ENCODE data around the gene PCTP.

Gene PCTP

DNA sequence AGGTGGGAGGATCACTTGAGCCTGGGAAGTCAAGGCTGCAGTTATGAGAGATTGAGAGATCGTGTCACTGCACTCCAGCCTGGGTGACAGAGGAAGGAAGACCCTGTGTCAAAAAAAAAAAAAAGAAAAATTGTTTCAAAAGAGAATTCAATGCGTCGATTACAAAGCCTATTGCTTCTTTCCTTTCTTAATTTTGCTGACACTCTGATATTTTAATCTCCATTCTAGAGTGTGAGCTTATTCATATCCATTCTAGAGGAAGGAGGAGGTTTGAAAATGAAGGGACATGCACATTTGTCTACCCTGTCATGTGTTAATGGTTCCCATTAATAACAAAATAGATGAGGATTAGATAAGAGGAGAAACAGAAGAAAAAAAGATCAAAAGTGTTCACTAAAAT lies 63.1 kb downstream of the PCTP start:
- no peaks in the 10 kb centered on the region for H3K9me3 ChIP-seq (ENCODE audit: control insufficient read depth in 1 of 2, low read length in 2 of 2)
- no peaks in the 10 kb centered on the region for H3K27me3 ChIP-seq (ENCODE audit: low read depth, low read length)
- no peak overlapping the region for H3K4me3 ChIP-seq (ENCODE audit: low read depth in 1 of 2, low read length in 2 of 2)
- no peak overlapping the region for H3K27ac ChIP-seq (ENCODE audit: low read length)
- H3K36me3 ChIP-seq (ENCODE audit: control insufficient read depth in 1 of 2, insufficient read depth in 2 of 2, low read length in 2 of 2), result no peaks in the 10 kb centered on the region
- peaks cover 3 to 5% of the 10 kb centered on the region in 2 donors for H3K4me1 ChIP-seq (ENCODE audit: control insufficient read depth in 1 of 2, insufficient read depth in 2 of 2, low read length in 2 of 2)

DNA sequence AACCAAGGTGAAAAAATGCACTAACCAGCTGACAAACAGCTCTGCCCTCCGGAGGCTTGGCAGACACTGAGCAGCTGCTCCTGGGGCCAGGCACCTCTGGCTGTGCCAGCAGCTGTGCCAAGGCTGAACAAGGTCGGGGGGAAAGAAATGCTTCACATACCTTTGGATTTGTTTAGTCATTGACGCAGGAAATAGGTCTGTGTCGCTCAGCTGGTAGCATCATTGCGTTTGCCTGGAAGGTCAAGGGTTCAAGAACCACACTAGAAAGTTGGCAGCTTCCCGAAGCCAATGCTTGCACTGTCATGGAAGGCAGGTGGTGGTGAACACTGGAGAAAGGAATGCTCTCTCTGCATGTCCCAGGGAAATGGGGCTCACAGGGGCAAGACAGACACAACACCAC lies 63.5 kb downstream of the PCTP start:
- no peak overlapping the region for H3K4me3 ChIP-seq (ENCODE audit: low read depth in 1 of 2, low read length in 2 of 2)
- no peak overlapping the region for H3K27ac ChIP-seq (ENCODE audit: low read length)
- H3K36me3 ChIP-seq (ENCODE audit: control insufficient read depth in 1 of 2, insufficient read depth in 2 of 2, low read length in 2 of 2), result no peaks in the 10 kb centered on the region
- H3K4me1 ChIP-seq (ENCODE audit: control insufficient read depth in 1 of 2, insufficient read depth in 2 of 2, low read length in 2 of 2), result peaks cover 3 to 5% of the 10 kb centered on the region in 2 donors
- peaks cover 0 to 2% of the 10 kb centered on the region in 2 donors for H3K9me3 ChIP-seq (ENCODE audit: control insufficient read depth in 1 of 2, low read length in 2 of 2)
- no peaks in the 10 kb centered on the region for H3K27me3 ChIP-seq (ENCODE audit: low read depth, low read length)

DNA sequence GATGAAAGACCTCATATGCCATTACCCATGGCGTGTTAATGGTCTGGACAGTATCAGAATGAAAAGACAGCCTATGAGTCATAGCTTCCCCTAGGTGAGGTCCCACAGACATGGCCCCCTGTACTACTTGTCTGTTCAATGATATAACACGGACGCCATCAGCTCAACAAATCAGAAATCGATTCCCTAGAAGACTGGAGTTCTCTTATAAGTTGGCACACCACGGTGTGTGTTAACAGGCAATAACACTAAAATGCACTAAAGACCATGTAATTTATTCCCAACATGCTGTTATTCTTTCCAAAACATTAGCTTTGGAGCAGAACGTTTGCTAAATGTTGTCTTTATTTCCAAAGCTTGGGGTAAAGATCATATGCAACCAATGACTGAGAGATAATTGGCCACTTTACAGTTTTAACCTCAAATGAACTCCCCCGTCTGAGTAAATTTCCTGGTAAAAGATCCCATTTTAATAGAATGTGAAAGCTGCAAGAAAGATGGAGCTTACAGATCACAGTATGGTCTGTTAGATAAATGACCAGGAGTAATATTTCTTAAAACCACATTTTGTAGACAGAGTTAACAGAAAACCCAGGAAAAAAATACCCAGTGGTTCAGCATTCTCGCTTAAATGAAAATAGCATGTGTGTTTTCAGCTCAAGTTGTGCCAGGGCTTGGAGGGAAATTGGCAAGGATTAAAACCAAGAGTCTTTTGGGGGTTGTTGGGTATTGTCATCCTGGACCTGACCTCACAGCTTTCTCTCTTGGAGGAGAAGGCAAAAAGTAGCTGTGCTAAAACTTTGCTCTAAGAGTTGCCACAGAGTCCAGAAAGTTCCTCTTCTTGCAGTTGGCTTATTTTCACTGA lies 65.9 kb downstream of the PCTP start:
- no peaks in the 10 kb centered on the region for H3K27me3 ChIP-seq (ENCODE audit: low read depth, low read length)
- no peak overlapping the region for H3K4me3 ChIP-seq (ENCODE audit: low read depth in 1 of 2, low read length in 2 of 2)
- peaks cover 0 to 5% of the 10 kb centered on the region in 2 donors for H3K4me1 ChIP-seq (ENCODE audit: control insufficient read depth in 1 of 2, insufficient read depth in 2 of 2, low read length in 2 of 2)
- H3K9me3 ChIP-seq (ENCODE audit: control insufficient read depth in 1 of 2, low read length in 2 of 2), result peaks cover 0 to 6% of the 10 kb centered on the region in 2 donors
- no peaks in the 10 kb centered on the region for H3K36me3 ChIP-seq (ENCODE audit: control insufficient read depth in 1 of 2, insufficient read depth in 2 of 2, low read length in 2 of 2)
- H3K27ac ChIP-seq (ENCODE audit: low read length), result no peak overlapping the region

DNA sequence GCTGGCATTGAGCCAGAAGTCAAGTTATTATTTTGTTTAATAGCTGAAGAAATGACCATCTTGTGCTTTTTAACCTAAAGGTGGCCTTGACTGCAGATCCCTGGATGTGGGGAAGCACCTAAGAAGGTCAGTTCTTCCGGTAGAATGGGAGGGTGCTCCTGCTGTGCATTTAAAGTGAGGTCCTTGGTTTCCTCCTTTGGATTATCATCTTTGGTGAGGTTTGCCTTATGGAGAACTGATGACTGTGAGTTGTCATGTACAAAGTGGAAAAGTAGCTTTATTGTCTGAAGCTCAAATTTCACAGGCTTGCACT lies 66.5 kb downstream of the PCTP start:
- Histone ChIP-seq H3K9me3 (ENCODE audit: control insufficient read depth in 1 of 2, low read length in 2 of 2) (peaks cover 0 to 6% of the 10 kb centered on the region in 2 donors), H3K4me3 (ENCODE audit: low read depth in 1 of 2, low read length in 2 of 2) (no peak overlapping the region), H3K4me1 (ENCODE audit: control insufficient read depth in 1 of 2, insufficient read depth in 2 of 2, low read length in 2 of 2) (peaks cover 0 to 5% of the 10 kb centered on the region in 2 donors), H3K27me3 (ENCODE audit: low read depth, low read length) (no peaks in the 10 kb centered on the region), H3K27ac (ENCODE audit: low read length) (no peak overlapping the region), H3K36me3 (ENCODE audit: control insufficient read depth in 1 of 2, insufficient read depth in 2 of 2, low read length in 2 of 2) (no peaks in the 10 kb centered on the region)

DNA sequence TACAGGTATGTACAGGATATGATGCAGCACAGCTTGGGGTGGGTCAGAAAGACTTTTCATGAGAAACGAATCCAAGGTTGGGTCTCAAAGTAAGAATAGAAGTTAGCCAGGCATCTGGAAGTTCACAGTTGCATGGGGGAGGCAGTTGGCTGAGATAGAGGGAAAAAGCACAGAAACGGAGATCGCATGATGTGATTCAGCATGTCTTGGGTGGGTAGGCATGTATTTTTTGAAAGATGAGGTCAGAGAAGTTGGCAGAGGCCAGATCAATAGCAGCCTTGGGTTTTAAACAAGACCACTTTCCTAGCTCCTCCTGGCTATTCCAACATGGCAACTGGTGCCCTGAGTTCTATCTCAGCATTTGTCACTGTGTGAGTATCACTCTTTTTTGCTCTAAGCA lies 67.2 kb downstream of the PCTP start:
- peaks cover 0 to 5% of the 10 kb centered on the region in 2 donors for H3K4me1 ChIP-seq (ENCODE audit: control insufficient read depth in 1 of 2, insufficient read depth in 2 of 2, low read length in 2 of 2)
- no peak overlapping the region for H3K4me3 ChIP-seq (ENCODE audit: low read depth in 1 of 2, low read length in 2 of 2)
- peaks cover 0 to 6% of the 10 kb centered on the region in 2 donors for H3K9me3 ChIP-seq (ENCODE audit: control insufficient read depth in 1 of 2, low read length in 2 of 2)
- no peak overlapping the region for H3K27ac ChIP-seq (ENCODE audit: low read length)
- H3K27me3 ChIP-seq (ENCODE audit: low read depth, low read length), result no peaks in the 10 kb centered on the region
- no peaks in the 10 kb centered on the region for H3K36me3 ChIP-seq (ENCODE audit: control insufficient read depth in 1 of 2, insufficient read depth in 2 of 2, low read length in 2 of 2)

DNA sequence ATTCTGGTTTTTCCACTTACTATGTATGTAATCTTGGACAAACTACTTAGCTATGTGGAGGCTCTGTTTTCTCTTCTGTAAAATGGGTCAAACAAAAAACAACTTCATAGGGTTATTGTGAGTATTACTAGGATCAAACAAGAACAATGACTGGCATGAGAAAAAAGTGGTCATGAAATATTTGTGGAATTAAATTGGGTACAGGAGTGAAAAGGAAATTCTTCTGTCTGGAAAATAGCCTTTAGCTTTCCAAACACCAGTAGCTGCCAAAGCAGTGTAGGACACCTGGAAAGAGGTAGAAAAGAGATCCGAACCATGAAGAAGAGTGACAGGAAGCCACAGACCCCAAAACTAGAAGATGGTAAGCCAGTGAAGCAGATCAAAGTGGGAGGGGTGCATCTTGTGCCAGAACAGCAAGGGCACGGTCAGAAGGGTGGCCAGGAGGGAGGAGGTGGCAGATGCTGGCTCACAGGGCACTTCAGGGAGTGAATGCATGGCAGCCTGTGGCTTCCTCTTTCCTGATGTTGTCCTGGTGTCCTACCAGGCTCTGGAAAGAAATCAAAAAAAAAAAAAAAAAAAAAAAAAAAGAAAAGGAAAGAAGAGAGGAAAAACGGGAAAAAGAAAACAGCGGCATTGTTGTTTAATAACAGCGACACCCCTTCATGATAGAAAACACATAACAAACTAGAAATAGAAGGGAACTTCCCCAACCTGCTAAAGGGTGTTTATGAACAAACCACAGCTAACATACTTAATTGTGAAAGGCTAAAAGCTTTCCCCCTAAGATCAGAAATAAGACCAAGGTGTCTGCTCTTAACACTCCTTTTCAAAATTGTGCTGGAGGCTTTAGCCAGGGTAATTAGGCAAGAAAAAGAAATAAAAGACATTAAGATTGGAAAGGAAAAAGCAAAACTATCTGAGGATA lies 67.9 kb downstream of the PCTP start:
- H3K4me1 ChIP-seq (ENCODE audit: control insufficient read depth in 1 of 2, insufficient read depth in 2 of 2, low read length in 2 of 2), result peaks cover 0 to 5% of the 10 kb centered on the region in 2 donors
- no peak overlapping the region for H3K4me3 ChIP-seq (ENCODE audit: low read depth in 1 of 2, low read length in 2 of 2)
- H3K9me3 ChIP-seq (ENCODE audit: control insufficient read depth in 1 of 2, low read length in 2 of 2), result peaks cover 0 to 6% of the 10 kb centered on the region in 2 donors

DNA sequence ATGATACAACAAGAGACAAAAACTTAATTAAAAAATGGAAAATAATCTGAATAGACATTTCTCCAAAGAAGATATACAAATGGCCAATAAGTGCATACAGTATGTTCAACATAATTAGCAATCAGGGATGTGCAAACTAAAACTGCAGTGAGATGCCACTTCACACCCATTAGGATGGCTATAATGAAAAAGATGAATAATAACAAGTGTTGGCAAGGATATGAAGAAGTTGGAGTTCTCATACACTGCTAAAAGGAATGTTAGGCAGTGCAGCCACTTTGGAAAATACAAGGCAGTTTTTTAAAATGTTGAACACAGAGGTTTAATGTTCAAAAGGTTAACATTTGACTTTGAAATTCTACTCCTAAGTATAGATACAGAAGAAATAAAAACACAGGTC lies 69.8 kb downstream of the PCTP start:
- Histone ChIP-seq H3K27ac (ENCODE audit: low read length) (no peak overlapping the region), H3K27me3 (ENCODE audit: low read depth, low read length) (no peaks in the 10 kb centered on the region), H3K9me3 (ENCODE audit: control insufficient read depth in 1 of 2, low read length in 2 of 2) (peaks cover 0 to 6% of the 10 kb centered on the region in 2 donors), H3K36me3 (ENCODE audit: control insufficient read depth in 1 of 2, insufficient read depth in 2 of 2, low read length in 2 of 2) (no peaks in the 10 kb centered on the region), H3K4me1 (ENCODE audit: control insufficient read depth in 1 of 2, insufficient read depth in 2 of 2, low read length in 2 of 2) (no peaks in the 10 kb centered on the region), H3K4me3 (ENCODE audit: low read depth in 1 of 2, low read length in 2 of 2) (no peak overlapping the region)

More for the DNA sequence above, 67.9 kb downstream of the PCTP start:
- Histone ChIP-seq H3K36me3 (ENCODE audit: control insufficient read depth in 1 of 2, insufficient read depth in 2 of 2, low read length in 2 of 2) (no peaks in the 10 kb centered on the region), H3K27ac (ENCODE audit: low read length) (no peak overlapping the region), H3K27me3 (ENCODE audit: low read depth, low read length) (no peaks in the 10 kb centered on the region)

DNA sequence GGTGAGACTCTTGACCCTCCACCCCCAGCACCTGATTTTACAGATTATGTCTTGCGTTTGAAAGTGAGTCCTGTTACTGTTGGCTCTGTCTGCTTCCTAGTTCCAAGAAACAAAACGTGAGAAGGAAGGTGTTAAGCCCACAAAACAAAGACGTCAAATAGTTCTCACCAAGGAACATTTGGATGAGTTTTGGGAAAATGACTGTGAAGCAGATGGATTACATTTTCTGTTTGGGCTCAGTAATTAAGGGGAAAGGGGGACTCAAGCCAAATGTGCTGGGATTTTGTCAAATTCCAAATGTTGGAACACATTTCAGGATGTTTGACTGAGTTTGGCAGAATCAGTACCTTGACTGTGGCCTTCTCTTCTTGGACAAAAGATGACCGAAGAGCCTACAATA lies 71.2 kb downstream of the PCTP start:
- H3K4me3 ChIP-seq (ENCODE audit: low read depth in 1 of 2, low read length in 2 of 2), result no peak overlapping the region
- H3K27ac ChIP-seq (ENCODE audit: low read length), result no peak overlapping the region
- no peaks in the 10 kb centered on the region for H3K4me1 ChIP-seq (ENCODE audit: control insufficient read depth in 1 of 2, insufficient read depth in 2 of 2, low read length in 2 of 2)
- H3K36me3 ChIP-seq (ENCODE audit: control insufficient read depth in 1 of 2, insufficient read depth in 2 of 2, low read length in 2 of 2), result no peaks in the 10 kb centered on the region
- peaks cover 0 to 6% of the 10 kb centered on the region in 2 donors for H3K9me3 ChIP-seq (ENCODE audit: control insufficient read depth in 1 of 2, low read length in 2 of 2)
- H3K27me3 ChIP-seq (ENCODE audit: low read depth, low read length), result no peaks in the 10 kb centered on the region

DNA sequence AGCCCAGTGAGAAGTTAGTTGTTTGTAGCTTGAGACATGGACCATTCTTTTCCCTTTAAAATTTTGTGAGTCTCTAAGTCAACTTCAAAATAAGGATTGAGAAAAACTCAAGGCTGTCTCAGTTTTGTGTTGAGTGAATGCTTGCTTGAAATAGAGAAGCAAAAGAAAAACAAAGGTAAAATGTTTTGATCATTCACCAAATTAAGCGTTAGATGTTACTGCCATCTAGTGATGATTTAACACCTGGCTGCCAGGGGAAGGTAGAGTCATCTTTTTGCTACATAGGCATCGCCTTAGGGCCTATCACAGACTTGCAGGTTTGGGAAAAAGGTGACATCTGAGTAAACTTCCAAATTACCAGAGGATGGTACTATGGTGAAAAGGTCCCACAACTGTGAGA lies 74.4 kb downstream of the PCTP start:
- Histone ChIP-seq H3K9me3 (ENCODE audit: control insufficient read depth in 1 of 2, low read length in 2 of 2) (peaks cover 0 to 3% of the 10 kb centered on the region in 2 donors), H3K36me3 (ENCODE audit: control insufficient read depth in 1 of 2, insufficient read depth in 2 of 2, low read length in 2 of 2) (no peaks in the 10 kb centered on the region)

More for the DNA sequence above, 74.4 kb downstream of the PCTP start:
- Histone ChIP-seq H3K4me1 (ENCODE audit: control insufficient read depth in 1 of 2, insufficient read depth in 2 of 2, low read length in 2 of 2) (no peaks in the 10 kb centered on the region), H3K27me3 (ENCODE audit: low read depth, low read length) (no peaks in the 10 kb centered on the region), H3K27ac (ENCODE audit: low read length) (no peak overlapping the region), H3K4me3 (ENCODE audit: low read depth in 1 of 2, low read length in 2 of 2) (no peak overlapping the region)

All from muscle layer of duodenum (tissue), 2 donors.